Activated CD4-positive, CD25-positive, alpha-beta regulatory T cell (primary cell): ENCODE measurements around the gene CHSY1.

Experiments
- DNase-seq, 4 experiments: peaks; one replicate each; lab custom pipeline; 2025; lab: John Stamatoyannopoulos, UW

The CHSY1 gene

DNA sequence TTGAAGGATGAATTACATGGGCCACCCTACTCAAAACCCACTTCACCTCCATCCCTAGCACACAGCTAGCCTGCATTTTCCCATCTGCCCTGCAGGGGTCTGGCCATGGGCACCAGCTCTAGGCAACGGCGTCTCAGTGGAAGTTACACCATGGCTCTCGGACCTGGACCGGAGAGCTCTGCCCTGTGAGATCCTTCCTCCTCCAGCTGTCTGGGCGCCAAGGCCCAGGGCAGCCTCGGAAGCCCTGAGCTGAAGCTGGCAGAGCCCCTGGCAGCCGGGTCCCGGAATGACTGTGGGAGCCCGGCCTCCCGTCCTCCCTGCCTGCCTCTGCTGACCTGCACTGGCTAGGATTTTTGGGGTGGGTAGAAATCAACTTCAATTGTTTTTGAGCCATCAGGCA, 98.9 kb downstream of the CHSY1 start:
- DNase-seq, result no peak

GRCh38 chr15:101151288-101151687, 100.6 kb downstream of the CHSY1 start:
- DNase-seq, result no peak

DNA sequence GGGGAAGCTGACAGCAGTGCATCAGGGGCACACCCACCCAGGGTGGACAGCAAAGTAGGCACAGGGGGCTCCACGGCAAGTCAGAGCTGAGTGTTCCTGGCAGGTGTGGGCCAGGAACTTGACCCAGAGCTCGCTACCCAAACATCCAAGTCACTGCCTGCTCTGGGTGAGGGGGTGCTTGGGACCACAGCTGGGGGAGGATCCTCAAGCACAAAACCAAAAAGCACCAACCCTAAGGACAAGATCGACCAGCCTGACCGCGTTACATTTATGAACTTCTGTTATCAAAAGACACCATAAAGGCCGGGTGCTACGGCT, 101.2 kb downstream of the CHSY1 start:
- DNase-seq, result no peak

DNA sequence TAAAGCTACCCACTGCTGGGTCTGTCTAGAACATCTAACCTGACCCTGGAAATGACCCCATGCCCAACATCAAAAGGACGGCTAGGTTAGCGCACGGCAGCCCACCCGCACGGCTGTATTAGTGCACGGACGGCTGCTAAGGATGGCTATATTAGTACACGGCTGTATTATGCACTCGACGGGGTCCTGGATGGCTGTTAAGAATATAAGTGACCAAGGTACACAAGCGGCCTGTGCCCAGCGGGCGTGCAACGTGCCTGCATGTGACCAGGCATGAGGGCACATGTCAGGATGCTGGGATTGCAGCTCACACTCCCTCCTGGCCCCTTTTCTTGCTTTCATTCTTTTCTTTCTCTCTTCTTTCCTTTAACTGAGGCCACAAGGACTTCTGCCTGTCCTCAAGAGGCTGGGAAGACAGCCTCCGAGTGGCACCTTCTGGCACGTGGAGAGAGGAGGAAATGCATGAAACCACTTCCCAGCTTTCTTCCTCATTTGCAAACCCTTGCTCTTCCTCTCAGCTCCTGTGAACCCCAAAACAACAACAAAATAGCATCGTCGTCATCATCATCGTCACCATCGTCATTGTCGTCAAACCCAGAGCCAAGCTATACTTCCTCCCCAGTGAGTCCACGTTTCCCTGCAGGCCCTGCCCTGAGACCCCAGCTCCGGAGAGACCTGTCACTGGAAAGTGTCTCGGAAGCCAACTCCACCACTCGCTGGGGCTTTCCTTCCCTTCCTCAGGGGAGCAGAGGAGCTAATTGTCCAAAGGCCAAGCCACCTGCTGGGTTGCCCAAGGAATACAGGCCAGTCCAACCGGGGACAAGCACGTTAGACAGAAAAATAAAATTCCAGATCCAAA, 101.8 kb downstream of the CHSY1 start:
- DNase-seq, result no peak

- no peak for DNase-seq
Observed at GRCh38 chr15:101148881-101149664, 102.8 kb downstream of the CHSY1 start.

GRCh38 chr15:101148166-101148880, 103.5 kb downstream of the CHSY1 start:
- DNase-seq, result no peak

GRCh38 chr15:101147181-101147580, 104.7 kb downstream of the CHSY1 start:
- no peak for DNase-seq

DNA sequence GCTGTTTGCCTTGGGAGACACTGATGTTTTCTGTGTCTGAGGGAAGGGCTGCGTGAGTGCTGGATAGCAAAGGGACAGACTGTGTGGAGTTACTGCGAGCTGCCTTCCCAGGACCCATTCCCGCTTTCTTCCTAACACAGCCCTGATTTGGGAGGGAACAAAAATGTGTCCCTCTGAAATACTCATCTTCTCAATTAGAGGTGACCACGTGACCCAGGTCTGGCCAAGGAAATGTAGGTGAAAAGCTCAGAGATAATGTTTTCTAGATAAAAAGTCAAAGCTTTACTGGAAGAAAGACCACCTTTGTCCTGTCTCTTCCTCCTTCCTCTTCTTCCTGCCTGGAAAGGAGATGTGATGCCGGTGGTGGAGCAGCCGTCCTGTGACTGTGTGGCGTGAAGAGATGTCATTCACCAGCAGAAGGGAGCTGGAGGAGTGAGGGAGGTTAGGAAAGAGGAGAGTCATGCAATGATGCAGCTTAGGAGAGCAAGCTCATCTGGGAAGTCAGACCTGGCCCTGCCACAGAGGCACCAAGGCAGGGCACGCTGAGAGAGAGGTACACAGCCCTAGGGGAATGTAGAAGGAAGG, 105.6 kb downstream of the CHSY1 start:
- DNase-seq, result no peak

DNA sequence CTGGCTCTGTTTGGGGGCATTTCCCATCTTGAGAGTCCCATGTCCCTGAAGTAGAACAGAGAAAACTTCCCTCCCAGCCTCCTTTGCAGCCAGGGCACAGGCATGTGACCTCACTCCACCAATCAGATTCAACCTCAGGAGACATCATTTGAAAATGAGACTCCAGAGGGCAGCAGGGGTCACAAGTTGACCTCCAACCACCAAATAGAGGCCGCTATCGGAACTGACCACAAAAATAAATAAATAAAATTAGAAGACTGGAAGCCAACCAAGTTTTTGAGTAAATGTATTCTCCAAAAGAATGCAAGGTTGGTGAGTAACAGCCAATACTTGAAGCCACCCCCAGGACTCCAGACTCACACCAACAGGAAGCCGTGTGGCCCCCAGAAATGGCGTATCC, 106.5 kb downstream of the CHSY1 start:
- DNase-seq, result no peak

- DNase-seq, result no peak
Observed at GRCh38 chr15:101143321-101143720, 108.5 kb downstream of the CHSY1 start.

DNA sequence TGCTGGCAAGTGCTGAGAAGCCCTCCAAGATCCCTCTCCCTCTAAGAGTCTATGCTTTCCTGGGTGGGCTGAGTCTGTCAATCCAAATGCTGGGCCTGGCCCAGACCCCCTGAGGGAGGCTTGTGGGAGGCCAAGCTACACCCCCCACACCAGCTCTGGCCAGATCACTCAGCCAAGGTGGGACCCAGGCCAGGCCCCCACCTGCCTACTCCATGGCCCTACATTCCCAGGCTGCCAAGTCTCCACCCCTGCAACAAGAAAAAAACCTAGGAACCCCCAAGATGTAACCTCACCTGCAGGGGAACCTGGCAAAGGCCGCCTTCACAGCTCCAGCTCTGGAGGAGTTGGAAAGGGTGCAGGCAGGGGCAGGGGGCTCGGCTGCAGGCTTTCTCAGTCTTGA, 109.1 kb downstream of the CHSY1 start:
- DNase-seq, result no peak

DNA sequence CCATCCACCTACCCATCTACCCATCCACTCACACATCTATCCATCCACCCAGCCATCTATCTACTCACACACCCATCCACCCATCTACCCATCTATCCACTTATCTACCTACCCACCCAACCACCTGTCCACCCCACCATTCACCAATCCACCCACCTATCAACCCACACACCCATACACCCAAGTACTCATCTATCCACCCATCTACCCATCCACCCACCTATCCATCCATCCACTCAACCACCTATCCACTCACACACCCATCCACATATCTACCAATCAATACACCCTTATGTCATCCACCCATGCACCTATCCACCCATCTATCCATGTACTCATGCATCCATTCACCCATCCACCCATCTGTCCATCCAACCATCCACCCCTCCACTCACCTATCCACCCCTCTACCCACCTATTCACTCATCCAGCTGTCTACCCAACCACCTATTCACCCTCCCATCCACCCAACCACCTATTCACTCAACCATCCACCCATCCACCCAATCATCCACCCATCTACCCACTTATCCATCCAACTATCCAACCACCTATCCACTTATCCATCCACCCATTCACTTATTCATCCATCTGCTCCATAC, 109.8 kb downstream of the CHSY1 start:
- DNase-seq, result no peak

DNA sequence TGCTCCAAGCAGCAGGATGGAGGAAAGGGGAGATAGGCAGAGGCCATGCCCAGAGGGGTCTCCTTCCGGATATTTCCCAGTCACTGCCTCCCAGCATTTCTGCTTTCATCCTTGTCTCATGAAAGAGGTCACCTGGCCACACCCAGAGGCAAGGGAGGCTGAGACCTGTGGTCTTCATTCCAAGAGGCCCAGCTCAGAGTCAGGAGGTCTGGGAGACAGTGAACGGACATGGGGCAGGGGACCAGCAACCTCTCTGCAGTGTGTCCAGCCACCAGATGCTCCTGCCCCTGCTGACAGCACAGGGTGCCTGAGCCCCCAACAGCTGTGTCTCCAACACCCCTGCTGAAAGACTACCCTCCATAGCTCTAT, 111.2 kb downstream of the CHSY1 start:
- DNase-seq, result no peak

GRCh38 chr15:101139986-101140696, 111.7 kb downstream of the CHSY1 start:
- DNase-seq, result no peak

- DNase-seq, result no peak
Observed at GRCh38 chr15:101138913-101139880, 112.7 kb downstream of the CHSY1 start.

DNA sequence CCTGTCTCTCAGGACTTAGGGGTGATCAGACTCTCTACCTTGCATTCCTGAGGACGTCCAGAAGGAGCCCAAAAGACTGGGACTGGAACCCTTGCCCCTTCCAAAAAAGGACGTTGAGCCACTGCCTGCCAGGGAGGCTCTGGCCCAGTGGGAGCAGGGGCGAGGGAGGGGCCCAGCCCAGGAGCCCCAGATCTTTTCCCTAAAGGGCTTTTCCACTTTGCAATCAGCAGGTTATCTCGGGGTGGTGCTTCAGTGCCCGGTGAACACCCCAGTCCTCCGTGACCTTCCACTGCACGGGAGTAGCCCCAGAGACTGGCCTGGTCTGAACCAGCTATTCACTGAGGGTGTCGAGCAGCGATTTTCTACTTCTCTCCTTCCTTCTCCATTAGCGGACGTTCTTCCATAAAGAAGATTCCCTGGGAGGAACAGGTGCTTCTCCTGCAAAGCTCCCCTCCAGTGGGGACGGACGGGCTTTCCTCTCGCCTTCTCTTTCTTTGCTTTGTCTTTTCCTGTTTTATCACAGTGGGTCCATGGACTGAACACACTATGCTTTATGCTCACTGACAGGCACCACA, 113.7 kb downstream of the CHSY1 start:
- DNase-seq, result no peak

- DNase-seq, result no peak
Observed at GRCh38 chr15:101137312-101137940, 114.4 kb downstream of the CHSY1 start.

DNA sequence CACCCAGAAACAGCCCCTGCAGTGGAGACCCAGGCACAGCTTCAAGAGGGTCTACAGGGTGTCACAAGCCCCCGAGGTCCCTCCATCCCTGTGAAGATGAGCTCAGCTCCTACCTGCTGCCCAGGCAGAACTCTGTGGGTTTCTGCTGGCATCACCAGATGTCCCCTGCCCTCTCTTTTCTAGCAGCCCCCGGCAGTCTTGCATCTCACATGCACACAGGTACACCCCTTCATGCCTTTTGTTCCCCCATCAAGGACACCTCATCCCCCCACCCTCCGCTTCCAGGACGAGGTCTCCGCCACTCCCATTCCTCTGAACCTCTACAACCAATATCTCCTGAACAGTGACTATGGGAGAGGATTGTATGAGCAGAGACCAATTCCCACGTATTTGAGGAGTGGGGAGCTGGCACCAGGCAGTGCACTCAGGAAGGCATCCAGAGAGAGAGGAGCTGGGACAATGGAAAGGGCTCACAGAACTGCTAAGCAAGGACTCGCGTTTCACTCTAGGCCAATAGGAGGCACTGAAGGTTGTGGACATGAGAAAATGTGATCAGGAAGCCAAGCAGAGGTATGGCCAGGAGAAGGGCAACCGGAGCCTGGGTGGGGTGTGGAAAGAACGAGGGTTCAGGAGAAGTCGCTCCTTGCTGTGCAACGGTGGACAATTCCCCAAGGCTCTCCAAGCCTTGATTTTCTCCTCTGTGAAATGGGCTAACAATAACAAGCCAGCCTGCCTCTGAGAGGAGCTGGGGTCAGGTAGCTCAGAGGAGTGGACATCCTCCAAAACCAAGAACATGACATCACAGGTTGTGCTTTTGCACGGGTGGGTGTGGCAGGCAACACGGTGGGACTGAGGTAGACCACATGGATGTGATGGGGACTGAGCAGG, 115.2 kb downstream of the CHSY1 start:
- DNase-seq, result no peak
